Measurements from ENCODE around the gene TGFB2.

- TF ChIP-seq CTCF (IDR thresholded peaks at IDR 0.05) (no peak), POLR2A (IDR thresholded peaks at IDR 0.05) (no peak)
Measured at GRCh38 chr1:218353656-218354055, 8.5 kb downstream of the TGFB2 start.
